Glutamatergic neuron (in vitro differentiated cells): ENCODE measurements around the gene OR14I1. TPM values are rescaled to one million over a fixed set of nuclear protein-coding genes. Genes with fewer than 3 reads are reported as not detected.

ENCODE experiments used
- DNase-seq: peaks from one replicate; pipeline ENCODE4 v3.0.0; 2022
- H3K27ac Mint-ChIP-seq: one replicate; pipeline ENCODE4 v1.8.0; 2020; ENCODE audit warnings: mild to moderate bottlenecking, mixed read lengths, inconsistent platforms; ENCODE audit not compliant: unreplicated experiment
- H3K27me3 Mint-ChIP-seq: one replicate; pipeline ENCODE4 v1.8.0; 2020; ENCODE audit warnings: mild to moderate bottlenecking, moderate library complexity, mixed read lengths, inconsistent platforms; ENCODE audit not compliant: unreplicated experiment
- H3K36me3 Mint-ChIP-seq: one replicate; pipeline ENCODE4 v1.8.0; 2020; ENCODE audit warnings: mild to moderate bottlenecking, mixed read lengths, inconsistent platforms; ENCODE audit not compliant: unreplicated experiment
- H3K4me1 Mint-ChIP-seq: one replicate; pipeline ENCODE4 v1.8.0; 2020; ENCODE audit warnings: mild to moderate bottlenecking, low read depth, mixed read lengths, inconsistent platforms; ENCODE audit not compliant: unreplicated experiment
- H3K4me3 Mint-ChIP-seq: one replicate; pipeline ENCODE4 v1.8.0; 2020; ENCODE audit warnings: mild to moderate bottlenecking, mixed read lengths, inconsistent platforms; ENCODE audit not compliant: unreplicated experiment
- H3K9me3 Mint-ChIP-seq: one replicate; pipeline ENCODE4 v1.8.0; 2020; ENCODE audit warnings: mild to moderate bottlenecking, moderate library complexity, mixed read lengths, inconsistent platforms; ENCODE audit not compliant: unreplicated experiment
- long read RNA-seq: library from polyadenylated mRNA; unstranded; transcript quantifications from one replicate; pipeline ENCODE4 v2.0.0, GENCODE V29; 2020; ENCODE audit not compliant: unreplicated experiment
- total RNA-seq: library from RNA; stranded (reverse); fragmentation: NEBNext Ultra II Directional; extraction: Animal tissue kit (Norgen Biotek cat#: 25700); gene quantifications from one replicate; pipeline ENCODE4 v1.2.1, GENCODE V29; 2021; ENCODE audit not compliant: unreplicated experiment
- TF ChIP-seq, protein P1 (sequence below): fragments of 200-600 bp; sonication (generic); IDR thresholded peaks from one replicate; pipeline ENCODE4 v1.5.0; 2021; ENCODE audit not compliant: partially characterized antibody, unreplicated experiment

The OR14I1 gene
- not detected for total RNA-seq
- long read RNA-seq = 0 reads

DNA sequence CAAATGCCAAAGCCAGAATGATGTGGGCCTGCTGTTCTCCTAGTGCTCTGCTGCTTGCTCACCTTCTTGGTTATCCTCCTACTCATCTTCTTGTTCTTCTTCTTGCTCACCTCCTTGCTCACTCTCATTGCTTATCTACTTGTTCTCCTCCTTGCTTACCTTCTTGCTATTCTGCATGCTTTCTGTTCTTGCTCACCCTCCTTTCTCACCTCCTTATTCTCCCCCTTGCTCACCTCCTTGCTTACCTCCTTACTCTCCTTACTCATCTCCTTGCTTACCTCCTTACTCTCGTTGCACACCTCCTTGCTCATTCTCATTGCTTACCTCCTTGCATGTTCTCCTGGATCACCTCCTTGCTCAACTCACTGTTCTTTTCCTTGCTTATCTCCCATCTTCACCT is at the start of gene OR14I1:
Gene OR14I1, minus strand, starts transcription at position 53 of the 400 bp plus-strand sequence.
- Mint-ChIP-seq H3K27me3 (no peaks in the 10 kb centered on the region), H3K4me3 (no peak within 1 kb of the TSS), H3K9me3 (peaks cover 8% of the 10 kb centered on the region), H3K27ac (no peak within 1 kb of the TSS), H3K36me3 (peaks cover 15% of the 10 kb centered on the region), H3K4me1 (no peaks in the 10 kb centered on the region)
- DNase-seq = no peak
- TF ChIP-seq, protein P1, sequence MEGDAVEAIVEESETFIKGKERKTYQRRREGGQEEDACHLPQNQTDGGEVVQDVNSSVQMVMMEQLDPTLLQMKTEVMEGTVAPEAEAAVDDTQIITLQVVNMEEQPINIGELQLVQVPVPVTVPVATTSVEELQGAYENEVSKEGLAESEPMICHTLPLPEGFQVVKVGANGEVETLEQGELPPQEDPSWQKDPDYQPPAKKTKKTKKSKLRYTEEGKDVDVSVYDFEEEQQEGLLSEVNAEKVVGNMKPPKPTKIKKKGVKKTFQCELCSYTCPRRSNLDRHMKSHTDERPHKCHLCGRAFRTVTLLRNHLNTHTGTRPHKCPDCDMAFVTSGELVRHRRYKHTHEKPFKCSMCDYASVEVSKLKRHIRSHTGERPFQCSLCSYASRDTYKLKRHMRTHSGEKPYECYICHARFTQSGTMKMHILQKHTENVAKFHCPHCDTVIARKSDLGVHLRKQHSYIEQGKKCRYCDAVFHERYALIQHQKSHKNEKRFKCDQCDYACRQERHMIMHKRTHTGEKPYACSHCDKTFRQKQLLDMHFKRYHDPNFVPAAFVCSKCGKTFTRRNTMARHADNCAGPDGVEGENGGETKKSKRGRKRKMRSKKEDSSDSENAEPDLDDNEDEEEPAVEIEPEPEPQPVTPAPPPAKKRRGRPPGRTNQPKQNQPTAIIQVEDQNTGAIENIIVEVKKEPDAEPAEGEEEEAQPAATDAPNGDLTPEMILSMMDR = no peak

DNA sequence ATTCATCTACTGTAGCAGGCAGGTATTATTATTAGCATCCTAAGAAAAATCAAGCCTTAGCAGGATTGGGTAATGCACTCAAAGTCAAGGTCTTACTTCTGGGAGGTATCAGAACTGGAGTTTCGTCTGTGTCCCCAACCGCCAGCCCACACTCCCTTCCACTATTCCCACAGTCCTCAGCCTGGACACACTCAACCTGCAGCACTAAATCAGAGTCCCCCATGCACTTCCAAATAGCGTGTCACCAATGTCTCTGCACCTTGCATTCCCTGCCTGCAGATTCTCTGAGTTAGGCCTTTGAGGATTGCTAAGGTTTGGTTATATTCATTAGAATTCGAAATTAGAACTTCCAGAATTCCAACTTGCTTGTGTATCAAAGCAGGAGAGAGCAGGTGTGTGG is 49.1 kb upstream of the OR14I1 start:
- Mint-ChIP-seq H3K36me3 (no peaks in the 10 kb centered on the region), H3K4me3 (no peak overlapping the region), H3K27ac (no peak overlapping the region), H3K4me1 (no peaks in the 10 kb centered on the region), H3K9me3 (peaks cover 8% of the 10 kb centered on the region), H3K27me3 (peaks cover 9% of the 10 kb centered on the region)
- DNase-seq = no peak
- TF ChIP-seq, protein P1 = no peak

- no peaks in the 10 kb centered on the region for H3K4me1 Mint-ChIP-seq
- peaks cover 11% of the 10 kb centered on the region for H3K27me3 Mint-ChIP-seq
- no peak overlapping the region for H3K27ac Mint-ChIP-seq
- TF ChIP-seq, protein P1 = no peak
- H3K4me3 Mint-ChIP-seq = no peak overlapping the region
- no peak for DNase-seq
- peaks cover 3% of the 10 kb centered on the region for H3K36me3 Mint-ChIP-seq
- peaks cover 7% of the 10 kb centered on the region for H3K9me3 Mint-ChIP-seq
Measured at GRCh38 chr1:248751142-248751541, 48.6 kb upstream of the OR14I1 start.

- Mint-ChIP-seq H3K27me3 (peaks cover 11% of the 10 kb centered on the region), H3K36me3 (peaks cover 5% of the 10 kb centered on the region), H3K4me1 (no peaks in the 10 kb centered on the region), H3K4me3 (no peak overlapping the region), H3K27ac (no peak overlapping the region), H3K9me3 (peaks cover 9% of the 10 kb centered on the region)
- TF ChIP-seq, protein P1 = no peak
- no peak for DNase-seq
Measured at GRCh38 chr1:248750496-248750895, 47.9 kb upstream of the OR14I1 start.

DNA sequence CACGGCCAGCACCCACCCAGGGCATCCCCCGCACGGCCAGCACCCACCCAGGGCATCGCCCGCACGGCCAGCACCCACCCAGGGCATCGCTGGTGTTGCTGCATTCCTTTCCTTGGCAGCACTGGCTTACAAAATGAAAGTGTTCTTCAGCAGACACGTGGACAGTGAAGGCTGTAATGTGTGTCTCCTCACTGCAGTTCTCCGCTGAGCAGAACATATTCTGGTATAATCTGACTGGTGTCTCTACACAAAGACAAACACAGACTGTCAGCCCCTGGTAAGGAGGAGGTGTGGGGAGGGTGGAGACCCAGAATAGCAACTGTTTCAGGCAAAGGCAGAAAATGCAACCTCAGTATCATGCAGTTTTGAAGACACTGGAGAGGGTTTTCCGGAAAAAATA is 45.6 kb upstream of the OR14I1 start:
- peaks cover 12% of the 10 kb centered on the region for H3K9me3 Mint-ChIP-seq
- DNase-seq = no peak
- TF ChIP-seq, protein P1 = no peak

More for the DNA sequence above, 45.6 kb upstream of the OR14I1 start:
- Mint-ChIP-seq H3K4me1 (no peaks in the 10 kb centered on the region), H3K4me3 (no peak overlapping the region), H3K27ac (no peak overlapping the region), H3K27me3 (peaks cover 9% of the 10 kb centered on the region), H3K36me3 (peaks cover 5% of the 10 kb centered on the region)
